Mucosa of stomach (tissue), 1 donor: ENCODE results near the gene SMARCB1.

ENCODE experiments used
- H3K27me3 ChIP-seq: one replicate; pipeline ENCODE4 v1.7.0; 2013; ENCODE audit warnings: mild to moderate bottlenecking, low read length; ENCODE audit not compliant: control insufficient read depth, insufficient read depth
- H3K36me3 ChIP-seq: one replicate; pipeline ENCODE4 v1.7.0; 2013; ENCODE audit warnings: low read length; ENCODE audit not compliant: control insufficient read depth, insufficient read depth
- H3K4me1 ChIP-seq: one replicate; pipeline ENCODE4 v1.7.0; 2013; ENCODE audit warnings: mild to moderate bottlenecking, low read length; ENCODE audit not compliant: control insufficient read depth, insufficient read depth
- H3K4me3 ChIP-seq: one replicate; pipeline ENCODE4 v1.7.0; 2013; ENCODE audit warnings: low read length
- H3K9ac ChIP-seq: one replicate; pipeline ENCODE4 v1.7.0; 2013; ENCODE audit warnings: mild to moderate bottlenecking, low read length, moderate library complexity
- H3K9me3 ChIP-seq: one replicate; pipeline ENCODE4 v1.7.0; 2013; ENCODE audit warnings: mild to moderate bottlenecking, low read length, moderate library complexity; ENCODE audit not compliant: control insufficient read depth
- donor health status: Pancreatic carcinoma.

The SMARCB1 gene

DNA sequence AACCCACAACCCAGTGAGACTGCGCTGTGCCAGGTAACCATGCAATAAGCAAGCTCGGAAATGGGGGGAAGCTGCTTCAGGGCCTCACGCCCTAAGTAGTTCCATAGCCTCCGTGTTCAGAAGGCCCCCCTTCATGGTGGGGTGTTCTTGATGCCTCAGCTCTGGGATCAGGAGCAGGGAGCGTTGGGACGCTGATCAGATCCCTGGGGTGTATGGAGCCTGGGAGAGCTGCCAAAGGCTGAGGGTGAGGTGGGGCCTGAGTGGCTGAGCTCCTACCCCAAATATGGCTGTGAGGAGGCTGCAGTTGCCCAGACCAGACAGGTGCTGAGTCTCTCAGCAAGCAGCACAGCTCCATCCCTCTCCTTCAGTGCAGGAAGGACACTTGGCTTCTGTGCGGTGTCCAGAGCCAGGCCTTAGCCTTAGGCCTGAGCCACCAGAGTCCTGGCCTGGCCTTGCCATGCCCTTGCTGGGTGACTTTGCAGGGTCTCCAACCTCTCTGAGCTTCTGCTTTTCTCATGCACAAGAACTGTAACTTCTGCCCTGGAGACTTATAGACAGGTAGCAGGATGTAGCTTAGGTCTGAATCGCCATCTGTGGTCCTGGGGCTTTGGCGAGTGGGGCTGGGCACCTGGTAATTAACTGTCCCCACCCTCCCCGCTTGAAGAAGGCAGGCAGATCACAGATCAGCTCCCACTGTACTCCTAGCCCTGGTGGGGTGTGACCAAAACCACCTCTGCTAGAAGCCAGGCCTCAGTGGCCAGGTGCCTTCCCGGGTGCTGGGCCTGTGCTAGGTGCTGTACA, 8.8 kb upstream of the SMARCB1 start:
- Histone ChIP-seq H3K36me3 (no peaks in the 10 kb centered on the region), H3K9ac (no peak overlapping the region), H3K4me1 (peaks cover 17% of the 10 kb centered on the region), H3K4me3 (no peak overlapping the region), H3K9me3 (no peaks in the 10 kb centered on the region), H3K27me3 (peaks cover 20% of the 10 kb centered on the region)

DNA sequence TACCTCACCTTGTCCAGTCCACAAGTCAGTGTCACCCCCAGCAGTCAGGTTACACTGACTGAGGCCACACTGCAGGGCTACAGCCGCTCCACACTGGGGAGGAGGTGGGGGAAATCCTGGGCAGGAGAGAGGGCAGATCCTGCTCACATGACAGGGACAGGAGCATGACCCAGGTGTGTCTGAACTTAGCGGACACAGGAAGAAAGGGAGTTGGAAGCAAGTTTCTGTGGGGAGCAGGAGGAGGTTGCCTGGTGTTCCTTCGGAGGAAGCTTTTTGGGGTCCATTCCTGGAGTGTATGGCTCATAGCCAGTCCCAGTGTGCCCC, 8.2 kb upstream of the SMARCB1 start:
- H3K9ac ChIP-seq = no peak overlapping the region
- peaks cover 14% of the 10 kb centered on the region for H3K27me3 ChIP-seq
- H3K4me1 ChIP-seq = peaks cover 15% of the 10 kb centered on the region

DNA sequence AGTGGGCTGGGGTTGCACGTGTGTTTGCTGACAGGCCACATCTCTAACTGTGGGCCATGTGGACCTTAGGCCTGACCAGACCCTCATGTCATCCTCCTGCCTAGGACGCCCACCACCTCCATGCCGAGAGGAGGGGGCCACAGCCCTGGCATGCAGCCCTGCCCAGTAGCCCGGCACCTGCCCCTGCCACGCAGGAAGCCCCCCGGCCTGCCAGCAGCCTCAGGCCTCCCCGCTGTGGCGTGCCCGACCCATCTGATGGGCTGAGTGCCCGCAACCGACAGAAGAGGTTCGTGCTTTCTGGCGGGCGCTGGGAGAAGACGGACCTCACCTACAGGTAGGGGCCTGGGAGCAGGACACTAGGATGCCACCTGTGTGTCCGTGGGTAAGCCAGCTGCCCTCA, 7.7 kb upstream of the SMARCB1 start:
- Histone ChIP-seq H3K9ac (no peak overlapping the region), H3K4me3 (no peak overlapping the region), H3K9me3 (no peaks in the 10 kb centered on the region), H3K36me3 (no peaks in the 10 kb centered on the region), H3K27me3 (peaks cover 8% of the 10 kb centered on the region), H3K4me1 (peaks cover 19% of the 10 kb centered on the region)

More for the DNA sequence above, 8.2 kb upstream of the SMARCB1 start:
- Histone ChIP-seq H3K9me3 (no peaks in the 10 kb centered on the region), H3K4me3 (no peak overlapping the region), H3K36me3 (no peaks in the 10 kb centered on the region)

DNA sequence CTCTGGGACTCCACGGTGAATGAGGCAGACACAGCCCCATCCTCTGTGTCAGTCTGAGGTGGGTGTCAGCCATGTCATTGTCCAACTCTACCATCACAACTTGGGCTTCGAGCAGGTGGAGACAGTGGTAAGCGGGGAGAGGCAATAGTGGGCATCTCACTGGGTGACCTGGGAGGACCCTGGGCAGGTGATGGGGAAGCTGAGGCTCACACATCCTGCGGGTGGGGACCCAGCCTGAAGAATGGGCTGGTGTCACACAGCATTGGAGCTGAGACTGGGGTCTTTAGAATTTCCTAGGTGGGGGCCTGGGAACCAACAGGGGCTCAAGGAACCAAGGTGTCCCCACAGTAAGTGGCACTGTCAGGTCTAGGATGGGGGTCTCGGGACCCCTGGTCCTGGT, 7.0 kb upstream of the SMARCB1 start:
- H3K4me1 ChIP-seq = peaks cover 19% of the 10 kb centered on the region
- H3K4me3 ChIP-seq = no peak overlapping the region
- peaks cover 3% of the 10 kb centered on the region for H3K27me3 ChIP-seq
- no peak overlapping the region for H3K9ac ChIP-seq
- H3K36me3 ChIP-seq = no peaks in the 10 kb centered on the region
- no peaks in the 10 kb centered on the region for H3K9me3 ChIP-seq

DNA sequence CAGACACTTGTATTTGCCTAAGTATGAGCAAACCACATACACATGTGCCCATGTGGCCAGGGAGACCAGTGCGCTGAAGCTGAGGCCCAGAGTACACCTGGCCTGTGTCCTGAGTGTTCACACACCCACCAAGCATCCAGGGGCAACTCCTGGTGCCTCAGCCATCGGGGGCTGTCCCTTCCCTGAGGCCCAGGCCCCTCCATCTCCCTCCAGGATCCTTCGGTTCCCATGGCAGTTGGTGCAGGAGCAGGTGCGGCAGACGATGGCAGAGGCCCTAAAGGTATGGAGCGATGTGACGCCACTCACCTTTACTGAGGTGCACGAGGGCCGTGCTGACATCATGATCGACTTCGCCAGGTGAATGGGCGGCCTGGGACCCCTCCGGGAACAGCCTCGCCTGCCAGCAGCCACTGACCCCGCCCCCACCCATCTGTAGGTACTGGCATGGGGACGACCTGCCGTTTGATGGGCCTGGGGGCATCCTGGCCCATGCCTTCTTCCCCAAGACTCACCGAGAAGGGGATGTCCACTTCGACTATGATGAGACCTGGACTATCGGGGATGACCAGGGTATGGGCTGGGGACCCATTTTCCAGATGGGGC, 6.5 kb upstream of the SMARCB1 start:
- peaks cover 15% of the 10 kb centered on the region for H3K4me1 ChIP-seq
- no peak overlapping the region for H3K9ac ChIP-seq
- H3K9me3 ChIP-seq = no peaks in the 10 kb centered on the region
- no peaks in the 10 kb centered on the region for H3K36me3 ChIP-seq
- H3K27me3 ChIP-seq = peaks cover 1% of the 10 kb centered on the region
- no peak overlapping the region for H3K4me3 ChIP-seq

DNA sequence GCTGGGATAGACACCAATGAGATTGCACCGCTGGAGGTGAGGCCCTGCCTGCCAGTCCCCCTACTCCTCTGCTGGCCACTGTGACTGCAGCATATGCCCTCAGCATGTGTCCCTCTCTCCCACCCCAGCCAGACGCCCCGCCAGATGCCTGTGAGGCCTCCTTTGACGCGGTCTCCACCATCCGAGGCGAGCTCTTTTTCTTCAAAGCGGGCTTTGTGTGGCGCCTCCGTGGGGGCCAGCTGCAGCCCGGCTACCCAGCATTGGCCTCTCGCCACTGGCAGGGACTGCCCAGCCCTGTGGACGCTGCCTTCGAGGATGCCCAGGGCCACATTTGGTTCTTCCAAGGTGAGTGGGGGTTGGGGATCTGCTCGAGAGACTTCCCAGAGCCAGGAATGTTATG, 5.7 kb upstream of the SMARCB1 start:
- Histone ChIP-seq H3K4me3 (no peak overlapping the region), H3K4me1 (peaks cover 15% of the 10 kb centered on the region), H3K9ac (no peak overlapping the region), H3K36me3 (no peaks in the 10 kb centered on the region), H3K9me3 (no peaks in the 10 kb centered on the region), H3K27me3 (no peaks in the 10 kb centered on the region)

DNA sequence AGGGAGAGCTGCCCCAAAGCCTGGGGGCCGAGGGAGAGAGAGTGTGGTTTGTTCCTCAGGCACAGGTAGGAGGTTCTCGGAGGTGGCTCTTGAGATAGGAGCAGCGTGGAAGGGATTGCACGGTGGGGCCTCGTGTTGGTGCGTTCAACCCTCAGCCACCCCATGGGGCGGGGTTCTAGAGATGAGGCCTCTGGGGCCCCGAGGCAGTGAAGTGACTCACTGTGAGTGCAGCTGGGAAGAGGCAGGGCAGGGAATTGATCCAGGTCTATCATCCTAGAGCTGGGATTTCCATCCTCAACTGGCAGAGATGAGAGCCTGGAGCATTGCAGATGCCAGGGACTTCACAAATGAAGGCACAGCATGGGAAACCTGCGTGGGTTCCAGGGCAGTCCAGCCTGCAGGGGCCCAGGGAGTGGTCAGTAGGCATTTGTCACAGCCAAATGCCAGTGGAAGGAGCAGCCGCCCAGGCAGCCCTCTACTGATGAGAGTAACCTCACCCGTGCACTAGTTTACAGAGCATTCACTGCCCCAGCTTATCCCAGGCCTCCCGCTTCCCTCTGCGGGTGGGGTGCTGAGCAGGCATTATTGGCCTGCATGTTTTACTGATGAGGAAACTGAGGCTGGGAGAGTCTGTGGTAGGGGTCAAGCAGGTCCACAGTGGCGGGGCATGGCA, 5.1 kb upstream of the SMARCB1 start:
- Histone ChIP-seq H3K9ac (no peak overlapping the region), H3K4me3 (no peak overlapping the region), H3K27me3 (no peaks in the 10 kb centered on the region), H3K9me3 (no peaks in the 10 kb centered on the region), H3K36me3 (no peaks in the 10 kb centered on the region), H3K4me1 (peaks cover 21% of the 10 kb centered on the region)

DNA sequence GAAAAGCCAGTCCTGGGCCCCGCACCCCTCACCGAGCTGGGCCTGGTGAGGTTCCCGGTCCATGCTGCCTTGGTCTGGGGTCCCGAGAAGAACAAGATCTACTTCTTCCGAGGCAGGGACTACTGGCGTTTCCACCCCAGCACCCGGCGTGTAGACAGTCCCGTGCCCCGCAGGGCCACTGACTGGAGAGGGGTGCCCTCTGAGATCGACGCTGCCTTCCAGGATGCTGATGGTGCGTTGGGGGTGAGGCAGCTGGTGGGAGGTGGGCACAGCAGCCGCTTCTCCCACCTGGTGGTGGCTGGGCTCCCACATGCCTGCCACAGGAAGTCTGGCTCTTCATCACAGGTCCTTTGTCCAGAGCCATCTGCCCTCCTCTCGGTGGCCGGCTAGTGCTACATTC, 4.5 kb upstream of the SMARCB1 start:
- Histone ChIP-seq H3K9me3 (no peaks in the 10 kb centered on the region), H3K27me3 (no peaks in the 10 kb centered on the region), H3K4me1 (peaks cover 21% of the 10 kb centered on the region), H3K4me3 (no peak overlapping the region), H3K9ac (no peak overlapping the region), H3K36me3 (no peaks in the 10 kb centered on the region)

DNA sequence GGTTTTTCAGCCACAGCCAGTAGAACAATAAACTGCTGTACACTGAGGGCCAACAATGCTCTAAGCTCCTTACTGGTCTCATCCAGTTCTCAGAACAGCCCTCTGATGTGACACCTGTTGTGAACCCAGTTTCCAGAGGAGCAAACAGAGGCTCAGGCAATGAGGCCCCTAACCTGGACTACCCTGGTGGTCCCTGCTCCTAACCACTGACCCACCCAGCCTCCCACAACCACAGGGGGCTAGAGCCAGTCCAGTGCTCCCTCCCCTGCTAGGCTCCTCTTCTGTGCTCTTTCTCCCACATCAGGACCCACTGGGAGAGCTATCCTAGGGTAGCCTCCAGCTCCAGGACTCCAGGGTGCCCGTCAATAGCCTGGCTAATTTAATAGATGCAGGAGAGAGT, 4.1 kb upstream of the SMARCB1 start:
- no peak overlapping the region for H3K4me3 ChIP-seq
- H3K27me3 ChIP-seq = no peaks in the 10 kb centered on the region
- H3K9ac ChIP-seq = no peak overlapping the region
- H3K4me1 ChIP-seq = peaks cover 22% of the 10 kb centered on the region
- H3K9me3 ChIP-seq = no peaks in the 10 kb centered on the region
- no peaks in the 10 kb centered on the region for H3K36me3 ChIP-seq

DNA sequence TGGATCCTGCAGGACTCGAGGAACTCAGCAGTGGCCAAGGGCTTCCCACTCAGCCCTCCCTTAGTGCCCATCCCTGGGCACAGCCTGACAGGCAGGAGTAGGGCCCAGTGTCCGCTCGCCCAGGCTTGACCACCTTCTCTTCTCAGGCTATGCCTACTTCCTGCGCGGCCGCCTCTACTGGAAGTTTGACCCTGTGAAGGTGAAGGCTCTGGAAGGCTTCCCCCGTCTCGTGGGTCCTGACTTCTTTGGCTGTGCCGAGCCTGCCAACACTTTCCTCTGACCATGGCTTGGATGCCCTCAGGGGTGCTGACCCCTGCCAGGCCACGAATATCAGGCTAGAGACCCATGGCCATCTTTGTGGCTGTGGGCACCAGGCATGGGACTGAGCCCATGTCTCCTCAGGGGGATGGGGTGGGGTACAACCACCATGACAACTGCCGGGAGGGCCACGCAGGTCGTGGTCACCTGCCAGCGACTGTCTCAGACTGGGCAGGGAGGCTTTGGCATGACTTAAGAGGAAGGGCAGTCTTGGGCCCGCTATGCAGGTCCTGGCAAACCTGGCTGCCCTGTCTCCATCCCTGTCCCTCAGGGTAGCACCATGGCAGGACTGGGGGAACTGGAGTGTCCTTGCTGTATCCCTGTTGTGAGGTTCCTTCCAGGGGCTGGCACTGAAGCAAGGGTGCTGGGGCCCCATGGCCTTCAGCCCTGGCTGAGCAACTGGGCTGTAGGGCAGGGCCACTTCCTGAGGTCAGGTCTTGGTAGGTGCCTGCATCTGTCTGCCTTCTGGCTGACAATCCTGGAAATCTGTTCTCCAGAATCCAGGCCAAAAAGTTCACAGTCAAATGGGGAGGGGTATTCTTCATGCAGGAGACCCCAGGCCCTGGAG, 3.3 kb upstream of the SMARCB1 start:
- Histone ChIP-seq H3K27me3 (no peaks in the 10 kb centered on the region), H3K4me1 (peaks cover 27% of the 10 kb centered on the region), H3K36me3 (no peaks in the 10 kb centered on the region), H3K9me3 (no peaks in the 10 kb centered on the region), H3K9ac (no peak overlapping the region), H3K4me3 (no peak overlapping the region)

DNA sequence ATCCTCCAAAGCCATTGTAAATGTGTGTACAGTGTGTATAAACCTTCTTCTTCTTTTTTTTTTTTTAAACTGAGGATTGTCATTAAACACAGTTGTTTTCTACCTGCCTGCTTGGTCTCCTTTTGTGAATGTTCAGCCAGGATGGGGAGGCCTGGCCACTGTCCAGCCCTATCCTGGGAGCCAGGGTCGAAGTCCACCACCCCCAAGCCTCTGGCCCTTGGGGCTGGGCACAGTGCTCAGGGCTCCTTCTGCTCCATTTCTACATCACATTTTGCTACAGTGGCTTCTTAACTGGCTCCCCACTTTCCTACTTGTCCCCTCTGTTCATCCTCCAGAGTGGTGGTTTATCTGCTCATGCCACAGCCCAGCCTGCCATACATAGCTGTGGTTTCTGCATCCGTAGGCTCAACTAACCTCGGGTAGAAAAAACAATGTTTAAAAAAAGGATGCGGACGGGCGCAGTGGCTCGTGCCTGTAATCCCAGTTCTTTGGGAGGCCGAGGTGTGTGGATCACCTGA, 2.5 kb upstream of the SMARCB1 start:
- Histone ChIP-seq H3K9me3 (no peaks in the 10 kb centered on the region), H3K36me3 (no peaks in the 10 kb centered on the region), H3K4me1 (peaks cover 29% of the 10 kb centered on the region), H3K4me3 (no peak overlapping the region), H3K9ac (no peak overlapping the region), H3K27me3 (no peaks in the 10 kb centered on the region)
